NCI-H128 (cell line): ENCODE measurements around the gene STX2.
"Not testable (repeated sequence)": the region's sequence is repeated elsewhere in the genome, so short reads cannot be mapped to it uniquely, and the experiment has no call there.

ENCODE experiments used
- DNase-seq: peaks from one replicate; lab custom pipeline; 2025; ENCODE audit not compliant: unreplicated experiment; lab: John Stamatoyannopoulos, UW

Gene STX2

DNA sequence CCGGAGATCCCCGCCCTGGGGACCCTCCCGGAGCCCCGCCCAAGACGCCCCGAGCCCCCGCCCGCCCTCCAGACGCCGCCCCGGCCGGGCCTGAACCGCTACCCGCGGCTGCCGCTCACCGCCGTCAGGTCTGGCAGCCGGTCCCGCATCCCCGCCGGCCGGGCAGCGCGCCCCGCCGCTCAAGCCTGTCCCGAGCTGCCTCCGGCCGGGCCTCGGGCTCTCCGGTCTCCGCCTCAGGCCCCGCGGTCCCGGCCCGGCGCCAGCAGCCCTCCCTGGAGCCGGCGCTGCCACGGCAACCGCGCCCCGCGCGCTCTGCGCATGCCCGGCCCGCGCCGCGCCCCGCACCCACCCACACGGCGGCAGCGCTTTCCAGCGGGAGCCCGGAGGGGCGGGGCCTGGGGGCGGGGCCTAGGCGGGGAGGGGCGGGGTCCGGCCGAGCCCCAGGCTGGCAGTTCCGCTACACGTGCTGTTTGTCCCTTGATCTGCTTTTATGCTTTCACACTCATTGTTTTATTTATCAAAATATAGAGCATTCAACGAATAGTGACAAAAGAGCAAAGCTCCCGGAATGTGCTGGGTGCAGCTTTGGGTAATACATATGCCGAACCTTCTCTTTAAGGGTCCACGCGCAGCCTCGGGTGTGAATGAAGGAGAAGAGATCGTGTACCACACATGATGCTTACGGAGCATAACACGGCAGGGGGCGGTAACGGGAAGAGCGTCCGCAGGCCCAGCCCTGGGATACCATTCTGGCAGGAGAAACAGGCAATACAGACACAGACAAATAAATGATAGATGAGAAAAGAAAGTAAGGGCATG lies at the start of gene STX2:
STX2 (minus strand) TSS at position 300 of the 819 bp plus-strand sequence; CDS start at position 149, 151 bp downstream.
- DNase-seq: peak; percentile 69

DNA sequence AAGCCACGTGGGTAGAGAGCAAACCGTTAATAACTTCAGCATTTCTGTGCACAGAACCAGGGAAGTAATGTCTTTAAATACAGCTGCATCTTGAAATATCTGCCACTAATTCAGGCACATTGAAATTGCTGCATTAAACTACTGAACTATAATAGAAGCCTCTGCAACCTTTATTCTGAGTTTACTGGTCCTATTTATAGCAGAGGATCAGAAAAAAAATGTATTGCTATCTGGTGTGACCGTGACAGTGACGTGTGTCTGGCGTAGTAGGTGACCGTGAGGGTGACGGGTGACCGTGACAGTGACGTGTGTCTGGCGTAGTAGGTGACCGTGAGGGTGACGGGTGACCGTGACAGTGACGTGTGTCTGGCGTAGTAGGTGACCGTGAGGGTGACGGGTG lies 48.1 kb upstream of the STX2 start:
- not testable (repeated sequence) for DNase-seq

DNA sequence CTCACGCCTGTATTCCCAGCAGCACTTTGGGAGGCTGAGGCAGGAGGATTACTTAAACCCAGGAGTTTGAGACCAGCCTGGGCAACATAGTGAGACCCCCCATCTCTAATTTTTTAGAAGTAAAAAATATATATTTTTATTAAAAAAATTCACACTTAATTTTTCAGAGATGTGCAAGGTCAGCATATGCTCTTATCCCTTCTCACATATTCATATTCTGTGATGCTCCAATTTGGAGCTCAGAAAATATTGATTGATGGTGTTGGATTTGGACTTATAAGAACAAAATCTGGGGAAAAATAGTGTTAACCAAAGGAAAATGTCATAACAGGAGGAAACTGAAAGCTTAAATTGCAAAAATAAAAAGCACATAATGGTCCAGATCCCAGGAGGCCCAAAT lies 42.5 kb upstream of the STX2 start:
- DNase-seq: no peak

DNA sequence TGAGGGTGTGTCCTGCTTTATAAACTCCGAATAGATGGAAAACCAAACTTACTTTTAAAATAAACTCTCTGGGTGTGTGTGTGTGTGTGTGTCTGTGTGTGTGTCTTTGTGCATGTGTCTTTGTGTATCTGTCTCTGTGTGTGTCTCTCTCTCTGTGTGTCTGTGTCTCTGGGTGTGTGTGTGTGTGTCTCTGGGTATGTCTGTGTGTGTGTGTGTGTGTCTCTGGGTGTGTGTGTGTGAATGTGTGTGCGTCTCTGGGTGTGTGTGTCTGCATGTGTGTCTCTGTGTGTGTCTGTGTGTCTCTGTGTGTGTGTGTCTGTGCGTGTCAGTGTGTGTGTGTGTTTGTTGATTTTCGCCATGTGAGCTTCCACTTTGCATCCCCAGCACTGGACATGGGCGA lies 42.0 kb upstream of the STX2 start:
- DNase-seq: no peak

DNA sequence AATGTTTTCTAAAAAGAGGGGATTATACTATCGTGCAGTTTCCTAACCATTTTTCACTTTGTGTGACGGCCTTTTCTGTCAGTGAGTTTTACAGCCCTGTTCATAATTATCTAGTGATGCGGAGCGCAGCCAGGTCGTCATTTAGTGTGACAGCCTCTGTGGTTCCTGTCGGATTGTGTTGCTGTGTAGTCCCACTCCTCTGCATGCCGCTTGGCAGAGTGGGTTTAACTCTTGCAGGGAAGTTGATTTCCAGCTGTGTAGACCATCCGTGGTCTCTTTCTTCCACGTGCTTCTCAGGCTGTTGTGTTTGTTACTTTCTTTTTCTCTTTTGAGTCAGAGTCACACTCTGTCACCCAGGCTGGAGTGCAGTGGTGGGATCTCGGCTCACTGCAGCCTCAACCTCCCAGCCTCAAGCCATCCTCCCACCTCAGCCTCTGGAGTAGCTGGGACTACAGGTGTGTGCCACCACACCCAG lies 41.4 kb upstream of the STX2 start:
- no peak for DNase-seq

DNA sequence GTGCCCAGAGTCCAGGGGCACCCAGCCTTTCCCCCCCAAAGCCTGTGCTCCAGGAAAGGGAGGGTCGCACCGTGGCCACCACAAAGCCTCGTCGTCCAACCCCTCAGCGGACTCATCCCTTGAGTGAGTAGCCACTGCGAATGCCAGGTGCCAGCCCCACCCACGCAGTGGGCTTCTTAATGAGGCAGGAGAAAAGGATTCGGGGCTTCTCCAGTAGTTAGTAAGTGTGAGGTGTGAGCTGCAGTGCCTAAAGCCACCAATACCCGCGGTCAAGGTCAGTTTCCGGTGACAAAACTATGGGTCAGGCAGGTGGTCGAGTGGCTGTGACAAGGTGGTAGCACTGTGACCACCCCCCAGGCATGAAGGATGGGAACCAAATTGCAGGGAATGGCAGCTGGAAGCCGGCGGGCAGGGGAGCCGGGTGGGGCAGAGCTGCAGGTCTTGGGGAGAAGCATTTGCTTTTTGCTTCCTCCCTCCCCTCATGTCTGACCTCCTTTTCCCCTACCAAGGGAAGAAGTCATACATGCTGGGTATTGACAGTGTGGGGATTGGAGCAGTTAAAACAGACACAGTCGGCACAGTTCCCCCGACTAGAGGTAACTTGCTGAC lies 40.8 kb upstream of the STX2 start:
- DNase-seq: no peak

DNA sequence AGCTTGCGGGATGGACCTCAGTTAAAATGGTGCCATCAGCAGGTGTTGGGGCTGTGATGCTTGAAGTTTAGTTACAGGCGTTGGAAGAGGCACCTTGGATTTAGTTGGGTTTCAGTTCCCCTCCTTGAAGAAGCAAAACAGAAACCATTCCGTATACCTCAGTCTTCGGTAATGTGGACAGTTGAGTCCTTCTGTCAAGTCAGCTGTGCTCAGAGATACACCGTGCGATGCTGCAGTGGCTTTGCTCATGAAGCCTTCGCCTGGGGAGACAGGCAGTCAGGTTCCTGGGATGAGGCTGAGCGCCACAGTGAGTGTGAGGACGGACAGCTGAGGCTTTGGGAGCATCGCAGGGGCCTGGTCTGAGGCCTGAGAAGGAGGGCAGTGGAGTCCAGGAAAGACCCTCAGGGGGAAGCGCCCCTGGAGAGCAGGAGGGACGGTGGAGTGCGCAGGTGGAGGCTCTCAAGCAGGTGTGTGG lies 40.2 kb upstream of the STX2 start:
- no peak for DNase-seq

DNA sequence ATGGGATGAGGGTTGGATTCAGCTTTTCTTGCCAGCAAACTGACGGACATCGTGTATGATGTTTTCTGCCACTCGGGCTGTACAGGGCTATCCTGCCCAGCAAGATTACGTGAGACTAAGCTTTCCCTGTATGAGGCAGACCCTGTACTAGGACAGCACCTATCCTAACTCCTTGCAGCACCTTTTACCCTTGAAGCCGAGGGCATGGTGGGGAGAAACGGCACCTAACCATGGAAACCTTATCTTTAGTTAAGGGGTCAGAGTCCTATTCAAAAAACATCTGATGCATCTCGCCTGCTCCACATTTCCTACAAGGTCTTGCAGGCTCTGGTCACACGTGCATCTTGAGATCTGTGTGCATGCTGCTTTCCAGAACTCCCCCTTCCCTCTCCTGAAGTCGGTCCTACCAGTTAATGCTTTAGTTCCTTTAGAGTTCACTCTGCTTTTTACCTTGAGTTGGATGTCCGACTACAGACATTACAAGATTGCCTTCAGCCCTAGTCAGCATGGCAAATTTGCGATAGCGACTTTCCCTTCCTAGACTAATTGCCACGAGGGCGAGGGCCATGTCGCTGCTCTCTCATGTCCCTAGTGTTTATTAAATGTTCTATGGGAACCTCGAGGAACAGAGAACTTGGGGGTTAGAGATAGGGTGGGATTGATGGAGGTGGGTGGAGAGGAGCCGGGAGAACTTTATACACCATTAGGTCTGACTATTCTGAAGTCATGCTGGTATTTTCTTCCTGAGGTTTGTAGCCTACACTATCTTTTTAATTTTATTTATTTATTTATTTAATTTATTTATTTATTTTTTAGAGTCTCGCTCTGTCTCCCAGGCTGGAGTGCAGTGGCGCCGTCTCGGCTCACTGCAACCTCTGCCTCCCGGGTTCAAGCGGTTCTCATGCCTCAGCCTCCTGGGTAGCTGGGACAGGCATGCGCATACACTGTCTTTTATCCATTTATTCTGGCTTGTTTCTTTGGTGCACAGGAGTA lies 39.4 kb upstream of the STX2 start:
- DNase-seq: no peak

DNA sequence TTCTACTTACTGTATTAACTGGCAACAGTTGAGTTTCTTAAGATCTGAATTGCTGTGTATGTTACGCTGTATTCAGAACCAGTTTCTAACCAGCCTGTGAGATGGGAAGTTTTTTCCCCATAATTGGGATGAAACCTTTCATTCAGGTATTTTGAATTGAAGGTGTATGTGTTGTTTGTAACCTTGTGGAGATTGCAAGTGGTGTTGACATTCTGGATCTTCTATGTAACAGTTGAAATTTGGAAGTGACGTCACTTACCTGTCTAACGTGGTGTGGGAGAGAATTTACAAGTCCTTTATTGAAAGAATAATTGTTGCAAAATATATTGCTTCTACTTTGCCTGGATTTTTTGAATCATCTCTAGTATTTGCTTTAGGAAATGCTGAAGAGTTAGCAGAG lies 38.3 kb upstream of the STX2 start:
- DNase-seq: no peak

DNA sequence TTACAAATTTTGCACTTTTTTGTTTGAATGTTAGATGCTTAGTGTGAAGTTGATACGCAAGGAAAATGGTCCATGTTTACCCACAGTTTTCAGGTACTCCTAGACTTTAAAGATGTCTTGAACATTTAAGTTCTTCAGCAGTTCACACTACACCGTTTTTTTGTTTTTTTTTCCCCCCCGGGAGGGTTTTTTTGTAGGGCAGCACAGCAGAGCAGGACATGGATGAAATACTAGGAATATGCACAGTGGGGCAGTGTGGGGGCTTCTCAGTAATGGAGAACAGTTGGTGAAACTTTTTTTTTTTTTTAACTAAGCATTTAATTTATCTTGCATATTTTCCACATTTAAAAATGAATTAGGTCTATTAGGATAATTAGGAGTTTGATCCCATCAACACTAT lies 37.7 kb upstream of the STX2 start:
- DNase-seq: no peak

DNA sequence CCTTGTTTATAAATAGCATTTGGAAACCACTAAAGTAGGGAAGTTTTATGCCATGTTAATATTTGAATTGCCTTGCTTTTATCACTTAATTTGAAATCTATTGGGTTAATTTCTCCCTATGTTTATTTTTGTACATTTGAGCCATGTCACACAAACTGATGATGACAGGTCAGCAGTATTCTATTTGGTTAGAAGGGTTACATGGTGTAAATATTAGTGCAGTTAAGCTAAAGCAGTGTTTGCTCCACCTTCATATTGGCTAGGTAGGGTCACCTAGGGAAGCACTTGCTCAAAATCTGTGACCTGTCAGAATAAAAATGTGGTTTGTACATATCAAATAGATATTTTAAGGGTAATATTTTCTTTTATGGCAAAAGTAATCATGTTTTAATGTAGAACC lies 37.2 kb upstream of the STX2 start:
- no peak for DNase-seq

DNA sequence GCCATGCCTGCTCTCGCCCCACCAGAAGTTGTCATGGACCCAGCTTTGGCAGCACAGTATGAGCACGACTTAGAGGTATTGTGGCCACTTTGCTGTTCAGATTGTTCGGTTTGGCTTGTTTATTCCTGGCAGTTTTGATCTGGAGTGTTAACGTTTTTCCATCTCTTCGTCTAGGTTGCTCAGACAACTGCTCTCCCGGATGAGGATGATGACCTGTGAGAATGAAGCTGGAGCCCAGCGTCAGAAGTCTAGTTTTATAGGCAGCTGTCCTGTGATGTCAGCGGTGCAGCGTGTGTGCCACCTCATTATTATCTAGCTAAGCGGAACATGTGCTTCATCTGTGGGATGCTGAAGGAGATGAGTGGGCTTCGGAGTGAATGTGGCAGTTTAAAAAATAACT lies 36.7 kb upstream of the STX2 start:
- not testable (repeated sequence) for DNase-seq

DNA sequence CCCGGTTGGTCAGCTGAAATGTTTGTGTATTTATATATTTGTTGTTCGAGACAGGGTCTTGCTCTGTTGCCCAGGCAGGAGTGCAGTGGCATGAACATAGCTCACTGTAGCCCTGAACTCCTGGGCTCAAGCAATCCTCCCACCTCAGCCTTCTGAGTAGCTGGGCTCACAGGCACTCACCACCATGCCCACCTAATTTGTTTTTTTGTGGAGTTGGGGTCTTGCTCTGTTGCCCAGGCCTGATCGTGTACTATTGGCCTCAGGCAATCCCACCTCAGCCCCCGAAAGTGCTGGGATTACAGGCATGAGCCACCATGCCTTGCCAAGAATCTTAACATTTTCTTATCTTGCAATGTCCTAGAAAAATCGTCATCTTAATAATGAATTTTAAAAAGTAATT lies 36.1 kb upstream of the STX2 start:
- DNase-seq: no peak

DNA sequence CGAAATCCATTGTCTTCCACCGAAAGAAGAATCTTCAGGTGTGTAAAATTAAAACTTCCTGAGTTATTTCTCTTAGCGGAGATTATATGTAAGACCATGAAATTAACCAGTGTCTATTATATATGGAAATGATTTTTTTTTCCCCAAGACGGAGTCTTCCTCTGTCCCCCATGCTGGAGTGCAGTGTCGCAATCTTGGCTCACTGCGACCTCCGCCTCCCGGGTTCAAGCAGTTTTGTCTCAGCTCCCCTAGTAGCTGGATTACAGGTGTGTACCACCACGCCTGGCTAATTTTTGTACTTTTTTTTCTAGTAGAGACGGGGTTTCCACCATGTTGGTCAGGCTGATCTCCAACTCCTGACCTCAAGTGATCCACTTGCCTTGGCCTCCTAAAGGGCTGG lies 35.6 kb upstream of the STX2 start:
- DNase-seq: no peak

DNA sequence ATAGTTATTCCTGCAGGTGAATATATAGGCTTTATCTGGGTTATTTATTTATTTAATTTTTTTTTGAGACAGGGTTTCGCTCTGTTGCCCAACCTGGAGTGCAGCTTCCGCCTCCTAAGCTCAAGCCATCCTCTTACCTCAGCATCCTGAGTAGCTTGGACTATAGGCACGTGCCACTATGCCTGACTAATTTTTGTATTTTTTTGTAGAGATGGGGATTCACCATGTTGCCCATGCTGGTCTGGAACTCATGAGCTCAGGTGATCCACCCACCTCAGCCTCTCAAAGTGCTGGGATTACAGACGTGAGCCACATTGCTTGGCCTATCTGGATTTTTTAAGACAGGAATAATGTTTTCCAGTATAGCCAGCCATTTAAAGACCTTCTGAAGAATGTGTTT lies 34.8 kb upstream of the STX2 start:
- DNase-seq: no peak

DNA sequence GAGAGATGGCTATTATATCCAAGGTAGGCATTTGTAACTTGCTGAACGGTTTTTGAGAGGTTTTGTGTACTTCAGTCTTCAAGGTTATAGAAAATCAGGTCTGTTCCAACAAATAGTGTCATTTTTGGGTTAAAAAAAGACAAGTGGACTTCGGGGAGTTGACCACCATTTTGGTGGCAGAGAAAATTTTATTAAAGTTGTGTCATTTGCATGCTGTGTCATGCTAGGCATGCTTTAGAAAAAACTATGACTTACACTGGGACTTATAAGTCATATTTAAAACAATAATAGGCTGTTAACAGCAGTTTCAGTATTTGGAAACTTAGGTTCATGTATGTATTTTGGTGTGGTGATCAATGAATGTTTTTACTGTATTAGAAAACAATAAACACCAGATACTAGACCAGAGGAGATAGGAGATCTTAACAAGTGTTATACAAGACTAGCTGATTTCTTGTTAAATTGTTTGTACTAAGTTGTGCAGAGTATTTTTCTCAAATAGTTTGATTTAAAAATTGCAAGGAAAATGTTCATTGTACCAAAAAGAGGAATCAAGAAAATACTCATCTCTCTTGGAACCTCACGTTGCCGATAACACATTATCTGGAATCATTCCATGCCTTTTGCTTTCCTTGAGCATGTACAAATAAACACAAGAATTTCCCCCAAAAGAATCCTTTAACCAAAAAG lies 34.2 kb upstream of the STX2 start:
- no peak for DNase-seq

DNA sequence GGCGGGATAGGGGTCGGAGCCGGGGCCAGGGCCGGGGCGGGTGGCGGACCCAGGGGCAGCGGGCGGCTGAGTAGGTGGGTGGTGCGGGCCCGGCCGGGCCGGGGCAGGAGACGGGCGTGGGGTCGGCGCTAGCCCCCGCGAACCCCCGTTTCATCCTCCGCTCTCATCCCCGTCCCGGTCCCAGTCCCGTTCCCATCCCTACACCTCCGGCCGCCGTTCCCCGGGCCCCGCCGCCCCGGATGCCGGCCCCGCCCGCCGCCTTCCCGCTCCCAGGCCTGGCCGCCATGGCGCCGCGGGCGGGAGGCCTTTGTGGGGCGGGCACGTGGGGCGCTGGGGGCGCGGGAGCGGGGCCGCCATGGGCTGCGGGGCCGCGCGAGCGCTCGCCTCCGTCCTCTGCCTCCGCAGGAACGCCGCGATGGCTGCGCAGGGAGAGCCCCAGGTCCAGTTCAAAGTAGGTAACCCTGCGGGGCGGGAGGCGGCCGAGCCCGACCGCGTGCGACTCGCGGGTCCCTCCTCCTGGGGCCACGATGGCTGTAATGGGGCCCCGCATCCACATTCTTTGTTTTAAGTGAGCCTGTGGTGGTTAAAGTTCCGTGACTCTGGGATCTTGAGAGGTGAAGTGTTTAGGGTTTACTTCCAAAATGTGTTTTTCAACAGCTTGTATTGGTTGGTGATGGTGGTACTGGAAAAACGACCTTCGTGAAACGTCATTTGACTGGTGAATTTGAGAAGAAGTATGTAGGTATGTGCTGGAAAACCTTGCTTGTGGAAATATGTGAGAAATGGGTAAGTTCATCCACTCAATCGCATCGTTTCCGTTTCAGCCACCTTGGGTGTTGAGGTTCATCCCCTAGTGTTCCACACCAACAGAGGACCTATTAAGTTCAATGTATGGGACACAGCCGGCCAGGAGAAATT lies 33.4 kb upstream of the STX2 start:
- DNase-seq: no peak

DNA sequence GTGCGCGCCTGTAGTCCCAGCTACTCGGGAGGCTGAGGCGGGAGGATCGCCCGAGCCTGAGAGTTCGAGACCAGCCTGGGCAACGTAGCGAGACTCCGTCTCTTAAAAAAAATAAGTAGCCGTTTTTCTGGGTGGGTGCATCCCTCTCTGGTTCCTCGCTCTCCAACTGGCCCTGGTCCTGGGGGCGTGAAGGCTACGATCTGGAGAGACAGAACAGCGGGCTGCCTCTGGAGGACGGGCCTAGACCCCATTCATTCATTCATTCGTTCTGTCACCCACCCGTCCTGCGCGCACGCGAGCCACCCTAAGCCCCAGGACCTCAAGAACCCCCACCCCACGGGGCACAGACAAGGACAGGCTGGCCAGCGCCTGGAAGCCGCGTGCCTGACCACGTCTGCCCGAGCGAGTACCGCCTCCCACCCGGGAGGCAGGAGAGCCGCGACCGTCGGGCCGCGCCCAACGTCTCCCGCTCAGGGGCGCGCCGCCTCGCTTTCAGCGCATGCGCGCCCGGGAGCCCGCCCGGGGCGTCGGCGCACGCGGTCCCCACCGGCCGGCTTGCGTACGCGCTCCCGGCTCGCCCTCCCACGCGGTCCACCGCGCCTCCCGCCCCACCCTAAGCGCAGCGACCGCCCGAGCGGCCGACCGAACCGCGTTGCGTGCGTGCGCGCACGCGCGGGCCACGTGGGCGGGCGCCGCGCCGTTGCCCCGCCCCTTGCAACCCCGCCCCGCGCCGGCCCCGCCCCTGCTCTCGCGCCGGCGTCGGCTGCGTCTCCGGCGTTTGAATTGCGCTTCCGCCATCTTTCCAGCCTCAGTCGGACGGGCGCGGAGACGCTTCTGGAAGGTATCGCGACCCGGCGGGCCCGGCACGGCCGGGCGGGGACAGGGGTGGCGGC lies 32.5 kb upstream of the STX2 start, which contains the start of gene RAN:
RAN (plus strand) TSS at position 781 of the 893 bp plus-strand sequence. CDS start 528 bp downstream, outside the sequence.
- DNase-seq: peak; percentile 82
